Measurements from ENCODE around the gene TMEM163. TPM values are rescaled to one million over a fixed set of nuclear protein-coding genes. Genes with fewer than 3 reads are reported as not detected.
"Not testable (repeated sequence)": the region's sequence is repeated elsewhere in the genome, so short reads cannot be mapped to it uniquely, and the experiment has no call there.

The TMEM163 gene
- total RNA-seq, 2 donors from 2014 or later: 16.2 to 27.5 TPM

DNA sequence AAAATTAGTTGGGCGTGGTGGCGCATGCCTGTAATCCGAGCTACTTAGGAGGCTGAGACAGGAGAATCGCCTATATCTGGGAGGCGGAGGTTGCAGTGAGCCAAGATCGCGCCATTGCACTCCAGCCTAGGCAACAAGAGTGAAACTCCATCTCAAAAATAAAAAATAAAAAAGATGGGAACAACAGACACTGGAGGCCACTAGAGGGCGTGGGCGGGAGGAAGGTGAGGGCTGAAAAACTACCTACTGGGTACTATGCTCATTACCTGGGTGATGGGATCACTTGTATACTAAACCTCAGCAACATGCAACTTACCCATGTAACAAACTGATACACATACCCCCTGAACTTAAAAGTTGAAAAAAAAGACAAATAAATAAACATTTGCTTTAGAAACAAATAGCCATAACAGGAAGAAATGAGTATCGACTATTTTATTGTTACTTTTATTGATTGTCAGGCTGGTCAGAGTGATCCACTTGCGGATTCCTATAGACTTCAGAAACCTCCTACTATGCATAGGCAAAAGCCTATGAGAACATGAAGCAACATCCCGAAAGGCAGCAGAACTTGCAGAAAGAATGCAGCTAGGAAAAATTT lies 61.0 kb downstream of the TMEM163 start:
- Histone ChIP-seq H3K4me1 (no peaks in the 10 kb centered on the region), H3K4me3 (no peak overlapping the region), H3K9me3 (no peaks in the 10 kb centered on the region), H3K36me3 (replicated peaks in 1 of 2; ENCODE audit: insufficient read depth in 1 of 2, low read depth in 2 of 2) (no peaks in the 10 kb centered on the region), H3K27me3 (no peaks in the 10 kb centered on the region), H3K27ac (no peak overlapping the region)
- 64 to 65% methylated on average over 12 of the region's 12 CpGs for WGBS, 2 donors
- DNase-seq (peak in 1 of 4 donors; percentile 44), ATAC-seq (no peak)
- intact Hi-C loops (cut with DNase I): no loop called here
- TF ChIP-seq POLR2A (IDR thresholded peaks at IDR 0.05): no peak
- TF ChIP-seq, protein P1, sequence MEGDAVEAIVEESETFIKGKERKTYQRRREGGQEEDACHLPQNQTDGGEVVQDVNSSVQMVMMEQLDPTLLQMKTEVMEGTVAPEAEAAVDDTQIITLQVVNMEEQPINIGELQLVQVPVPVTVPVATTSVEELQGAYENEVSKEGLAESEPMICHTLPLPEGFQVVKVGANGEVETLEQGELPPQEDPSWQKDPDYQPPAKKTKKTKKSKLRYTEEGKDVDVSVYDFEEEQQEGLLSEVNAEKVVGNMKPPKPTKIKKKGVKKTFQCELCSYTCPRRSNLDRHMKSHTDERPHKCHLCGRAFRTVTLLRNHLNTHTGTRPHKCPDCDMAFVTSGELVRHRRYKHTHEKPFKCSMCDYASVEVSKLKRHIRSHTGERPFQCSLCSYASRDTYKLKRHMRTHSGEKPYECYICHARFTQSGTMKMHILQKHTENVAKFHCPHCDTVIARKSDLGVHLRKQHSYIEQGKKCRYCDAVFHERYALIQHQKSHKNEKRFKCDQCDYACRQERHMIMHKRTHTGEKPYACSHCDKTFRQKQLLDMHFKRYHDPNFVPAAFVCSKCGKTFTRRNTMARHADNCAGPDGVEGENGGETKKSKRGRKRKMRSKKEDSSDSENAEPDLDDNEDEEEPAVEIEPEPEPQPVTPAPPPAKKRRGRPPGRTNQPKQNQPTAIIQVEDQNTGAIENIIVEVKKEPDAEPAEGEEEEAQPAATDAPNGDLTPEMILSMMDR (IDR thresholded peaks at IDR 0.05): peak in 6 of 7 experiments; percentile 15 to 75 (median 46)

DNA sequence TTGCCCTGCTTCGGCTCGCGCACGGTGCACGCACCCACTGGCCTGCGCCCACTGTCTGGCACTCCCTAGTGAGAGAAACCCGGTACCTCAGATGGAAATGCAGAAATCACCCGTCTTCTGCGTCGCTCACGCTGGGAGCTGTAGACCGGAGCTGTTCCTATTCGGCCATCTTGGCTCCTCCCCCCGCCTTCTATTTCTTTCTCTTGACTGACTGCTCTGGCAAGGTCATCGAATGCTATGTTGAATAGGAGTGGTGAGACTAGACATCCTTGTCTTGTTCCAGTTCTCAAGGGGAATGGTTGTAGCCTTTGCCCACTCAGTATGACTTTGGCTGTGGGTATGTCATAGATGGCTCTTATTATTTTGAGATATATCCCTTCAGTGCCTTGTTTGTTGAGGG lies 62.4 kb downstream of the TMEM163 start:
- DNase-seq; H3K4me1 ChIP-seq; H3K4me3 ChIP-seq; intact Hi-C loops (cut with DNase I); H3K9me3 ChIP-seq; H3K27me3 ChIP-seq; H3K27ac ChIP-seq; ATAC-seq; H3K36me3 ChIP-seq (replicated peaks in 1 of 2; ENCODE audit: insufficient read depth in 1 of 2, low read depth in 2 of 2): not testable (repeated sequence)
- WGBS, 2 donors: 94 to 100% methylated on average over 7 to 8 of the region's 15 CpGs

DNA sequence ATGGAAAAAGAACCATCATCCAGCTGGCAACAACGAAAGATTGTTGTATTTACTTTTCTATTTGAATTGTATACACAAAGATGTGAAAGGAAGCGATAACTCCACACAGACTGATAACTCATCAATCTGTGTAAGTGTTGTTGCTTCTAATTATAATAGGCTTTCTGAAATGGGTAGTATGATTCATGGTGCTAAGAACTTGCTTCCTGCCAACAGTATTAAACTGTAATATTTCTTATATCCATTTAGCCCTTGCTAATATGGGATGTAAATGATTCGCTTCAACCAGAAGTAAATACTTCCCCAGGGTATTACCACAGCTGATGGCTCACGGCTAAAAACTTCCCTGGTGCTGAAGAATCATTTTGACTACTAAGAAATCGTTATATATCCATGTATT lies 70.2 kb downstream of the TMEM163 start:
- DNase-seq (no peak), ATAC-seq (peak; percentile 21)
- no peaks in the 10 kb centered on the region for H3K36me3 ChIP-seq (replicated peaks in 1 of 2; ENCODE audit: insufficient read depth in 1 of 2, low read depth in 2 of 2)
- H3K27ac ChIP-seq: peak overlapping the region in 2 of 4 donors; percentile 72 to 74
- WGBS, 2 donors: 40 to 49% methylated on average over 5 of the region's 5 CpGs
- H3K4me1 ChIP-seq: no peaks in the 10 kb centered on the region
- H3K9me3 ChIP-seq: peaks cover 0 to 4% (median 0%) of the 10 kb centered on the region in 3 donors
- no peak for TF ChIP-seq POLR2A (IDR thresholded peaks at IDR 0.05)
- TF ChIP-seq, protein P1 (IDR thresholded peaks at IDR 0.05): no peak
- intact Hi-C loops (cut with DNase I): no loop called here
- H3K4me3 ChIP-seq: no peak overlapping the region
- no peaks in the 10 kb centered on the region for H3K27me3 ChIP-seq

DNA sequence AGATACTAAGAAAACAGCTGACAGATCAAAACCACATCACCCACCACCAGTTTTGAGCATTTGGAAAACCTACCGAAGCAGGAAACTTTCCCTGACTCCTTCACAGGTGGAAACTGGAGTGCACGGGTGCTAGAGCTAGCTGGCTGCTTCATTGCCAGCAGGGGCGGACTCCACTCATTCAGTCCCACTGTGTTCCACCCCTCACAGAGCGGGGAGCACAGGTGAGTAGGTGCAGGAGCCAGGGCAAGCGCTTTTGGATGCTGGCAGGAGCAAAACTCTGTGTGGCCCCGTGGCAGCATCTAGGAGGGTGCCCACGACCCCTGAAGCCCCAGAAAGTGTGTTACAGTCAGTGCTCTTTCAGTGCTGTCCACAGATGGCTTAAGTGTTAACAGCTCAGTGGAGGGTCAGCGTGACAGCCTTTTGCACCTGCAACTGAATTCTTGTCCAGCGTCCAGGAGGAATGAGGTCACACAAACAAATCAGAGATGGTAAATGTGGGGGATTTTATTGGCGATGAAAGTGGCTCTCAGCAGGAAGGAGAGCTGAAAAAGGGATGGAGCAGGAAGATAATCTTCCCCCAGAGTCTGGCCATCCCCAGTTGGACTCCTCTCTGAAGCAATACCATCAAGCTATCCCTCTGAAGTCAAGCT lies 71.1 kb downstream of the TMEM163 start:
- Histone ChIP-seq H3K9me3 (peaks cover 0 to 4% (median 0%) of the 10 kb centered on the region in 3 donors), H3K27ac (peak overlapping the region in 2 of 4 donors; percentile 72 to 74), H3K4me3 (no peak overlapping the region), H3K4me1 (no peaks in the 10 kb centered on the region), H3K36me3 (replicated peaks in 1 of 2; ENCODE audit: insufficient read depth in 1 of 2, low read depth in 2 of 2) (no peaks in the 10 kb centered on the region), H3K27me3 (no peaks in the 10 kb centered on the region)
- DNase-seq (peak in 3 of 4 donors; percentile 41 to 47 (median 46)), ATAC-seq (peak; percentile 74)
- TF ChIP-seq POLR2A (IDR thresholded peaks at IDR 0.05): no peak
- 67 to 79% methylated on average over 7 to 10 of the region's 10 CpGs for WGBS, 2 donors
- intact Hi-C loops (cut with DNase I): no loop called here

DNA sequence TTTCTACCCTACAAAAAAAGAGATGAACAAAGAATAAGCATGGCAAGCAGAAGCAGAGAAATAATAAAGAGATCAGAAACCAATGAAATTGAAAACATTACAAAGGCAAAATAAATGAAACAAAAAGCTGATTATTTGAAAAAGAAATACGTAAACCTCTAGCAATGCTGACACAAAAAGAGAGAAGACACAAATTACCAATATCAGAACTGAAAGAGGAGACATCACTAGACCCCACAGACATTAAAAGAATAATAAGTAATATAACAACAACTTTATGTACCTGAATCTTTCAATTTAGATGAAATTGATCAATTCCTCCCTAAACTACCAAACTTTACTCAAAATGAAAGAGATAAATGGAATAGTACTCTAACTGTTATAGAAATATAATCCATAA lies 75.9 kb downstream of the TMEM163 start:
- H3K27me3 ChIP-seq: no peaks in the 10 kb centered on the region
- DNase-seq: no peak
- no peaks in the 10 kb centered on the region for H3K36me3 ChIP-seq (replicated peaks in 1 of 2; ENCODE audit: insufficient read depth in 1 of 2, low read depth in 2 of 2)
- no peak overlapping the region for H3K27ac ChIP-seq
- WGBS, 2 donors: 78 to 91% methylated on average over 1 of the region's 1 CpG
- no peaks in the 10 kb centered on the region for H3K4me1 ChIP-seq
- TF ChIP-seq, protein P1 (IDR thresholded peaks at IDR 0.05): no peak
- no peak for TF ChIP-seq POLR2A (IDR thresholded peaks at IDR 0.05)
- no peak overlapping the region for H3K4me3 ChIP-seq
- intact Hi-C loops (cut with DNase I): no loop called here
- ATAC-seq: no peak
- H3K9me3 ChIP-seq: peaks cover 0 to 4% (median 0%) of the 10 kb centered on the region in 3 donors

Data from body of pancreas (tissue), 4 donors.